IMR-90 (cell line): ENCODE results near the gene UBA3. TPM values are rescaled to one million over a fixed set of nuclear protein-coding genes. Genes with fewer than 3 reads are reported as not detected.
A peak's percentile ranks its signal among the peaks of the same experiment; 100 is the strongest.

ENCODE experiments used
- ATAC-seq: fragments of 200-7000 bp; cut with Tn5 transposase; 2 replicates; pipeline ENCODE4 v1.9.1; 2020; ENCODE audit warnings: low read depth, mild to moderate bottlenecking, moderate library complexity
- BruUV-seq: library from RNA; stranded (reverse); fragments of 400-500 nt; replicated peaks from 2 replicates; lab custom pipeline; 2021; lab: Mats Ljungman, UMichigan
- CTCF ChIA-PET: fragments of 300-600 bp; formaldehyde crosslinking; extraction: SDS; loops from one replicate; lab custom pipeline; 2021; ENCODE audit warnings: antibody characterized with exemption; lab: Yijun Ruan, JAX
- POLR2A ChIA-PET: fragments of 300-600 bp; sonication (Branson Sonifier 250); formaldehyde crosslinking; loops from one replicate; lab custom pipeline; 2022; ENCODE audit warnings: antibody characterized with exemption; ENCODE audit not compliant: unreplicated experiment; lab: Charles Lee
- DNase-seq: peaks from one replicate; pipeline ENCODE4 v3.0.0; 2013
- H2AFZ ChIP-seq: replicated peaks from 2 replicates; pipeline ENCODE3; 2013; ENCODE audit warnings: low read length, mild to moderate bottlenecking; ENCODE audit not compliant: poor library complexity
- H2AK5ac ChIP-seq: 2 replicates; pipeline ENCODE4 v1.6.1; 2013; ENCODE audit warnings: low read depth, low read length, inconsistent platforms
- H2AK9ac ChIP-seq: replicated peaks from 2 replicates; pipeline ENCODE3; 2013; ENCODE audit warnings: mild to moderate bottlenecking, low read depth, low read length, moderate library complexity; ENCODE audit not compliant: poor library complexity
- H2BK120ac ChIP-seq: 2 replicates; pipeline ENCODE4 v1.6.1; 2013; ENCODE audit warnings: low read depth, low read length, inconsistent platforms
- H2BK15ac ChIP-seq: 3 replicates; pipeline ENCODE4 v1.6.1; 2013; ENCODE audit warnings: low read depth, low read length, inconsistent platforms
- H2BK20ac ChIP-seq: 2 replicates; pipeline ENCODE4 v1.6.1; 2013; ENCODE audit warnings: low read depth, mild to moderate bottlenecking, inconsistent platforms, low read length, moderate library complexity
- H2BK5ac ChIP-seq: 2 replicates; pipeline ENCODE4 v1.6.1; 2013; ENCODE audit warnings: mild to moderate bottlenecking, low read depth, low read length, inconsistent platforms; ENCODE audit not compliant: poor library complexity, severe bottlenecking
- H3K14ac ChIP-seq: replicated peaks from 2 replicates; pipeline ENCODE4 v1.6.1; 2013; ENCODE audit warnings: low read depth, low read length, inconsistent platforms
- H3K18ac ChIP-seq: 2 replicates; pipeline ENCODE4 v1.6.1; 2013; ENCODE audit warnings: low read depth, low read length, control low read depth
- H3K23ac ChIP-seq: 2 replicates; pipeline ENCODE4 v1.6.1; 2013; ENCODE audit warnings: low read depth, low read length, inconsistent platforms
- H3K27ac ChIP-seq: 2 replicates; pipeline ENCODE4 v1.5.1; 2013; ENCODE audit warnings: mild to moderate bottlenecking, control low read depth, low read length; ENCODE audit not compliant: insufficient read depth
- H3K27me3 ChIP-seq: 2 replicates; pipeline ENCODE4 v1.6.1; 2013; ENCODE audit warnings: low read length; ENCODE audit not compliant: control insufficient read depth, insufficient read depth
- H3K36me3 ChIP-seq: 2 replicates; pipeline ENCODE4 v1.6.1; 2013; ENCODE audit warnings: low read length, mixed read lengths; ENCODE audit not compliant: control insufficient read depth, insufficient read depth
- H3K4ac ChIP-seq: 2 replicates; pipeline ENCODE4 v1.6.1; 2013; ENCODE audit warnings: low read depth, low read length, inconsistent platforms
- H3K4me1 ChIP-seq: 2 replicates; pipeline ENCODE4 v1.6.1; 2013; ENCODE audit warnings: low read length, mixed read lengths; ENCODE audit not compliant: control insufficient read depth, insufficient read depth
- H3K4me2 ChIP-seq: 2 replicates; pipeline ENCODE4 v1.6.1; 2013; ENCODE audit warnings: low read depth, mild to moderate bottlenecking, control low read depth, low read length, moderate library complexity
- H3K4me3 ChIP-seq: 2 replicates; pipeline ENCODE4 v1.5.1; 2013; ENCODE audit warnings: low read depth, mild to moderate bottlenecking, control low read depth, low read length, moderate library complexity; ENCODE audit not compliant: insufficient read depth
- H3K56ac ChIP-seq: 2 replicates; pipeline ENCODE4 v1.6.1; 2013; ENCODE audit warnings: low read length, inconsistent platforms; ENCODE audit not compliant: insufficient read depth; ENCODE audit errors: extremely low read depth
- H3K79me1 ChIP-seq, 2 experiments: 2 replicates each; pipeline ENCODE4 v1.6.1; 2013; ENCODE audit warnings: low read length in 2 of 2, inconsistent platforms in 1 of 2, low read depth in 1 of 2
- H3K9ac ChIP-seq: 2 replicates; pipeline ENCODE4 v1.6.1; 2013; ENCODE audit warnings: low read depth, low read length, control low read depth
- H3K9me1 ChIP-seq: 2 replicates; pipeline ENCODE4 v1.6.1; 2013; ENCODE audit warnings: low read length, inconsistent platforms; ENCODE audit not compliant: insufficient read depth
- H3K9me3 ChIP-seq: 2 replicates; pipeline ENCODE4 v1.6.1; 2013; ENCODE audit warnings: low read length; ENCODE audit not compliant: control insufficient read depth, insufficient read depth
- H4K20me1 ChIP-seq: 2 replicates; pipeline ENCODE4 v1.6.1; 2013; ENCODE audit warnings: low read length, inconsistent platforms; ENCODE audit not compliant: insufficient read depth
- H4K5ac ChIP-seq: 2 replicates; pipeline ENCODE4 v1.6.1; 2013; ENCODE audit warnings: mild to moderate bottlenecking, low read depth, low read length, control low read depth
- H4K8ac ChIP-seq, 2 experiments: 2 replicates each; pipeline ENCODE4 v1.6.1; 2013; ENCODE audit warnings: low read depth in 2 of 2, low read length in 2 of 2, control low read depth in 1 of 2, inconsistent platforms in 1 of 2
- H4K91ac ChIP-seq: 2 replicates; pipeline ENCODE4 v1.6.1; 2013; ENCODE audit warnings: low read depth, low read length, inconsistent platforms; ENCODE audit not compliant: insufficient read depth
- BHLHE40 ChIP-seq: fragments of 150-350 bp; IDR thresholded peaks from 2 replicates; pipeline ENCODE4 v1.6.1; 2016; ENCODE audit warnings: mild to moderate bottlenecking, low read depth, low read length
- CEBPB ChIP-seq: IDR thresholded peaks from 2 replicates; pipeline ENCODE4 v1.6.1; 2012; ENCODE audit warnings: low read depth, low read length, improper control_type of control experiment
- CHD1 ChIP-seq: IDR thresholded peaks from 2 replicates; pipeline ENCODE4 v1.6.1; 2012; ENCODE audit warnings: low read depth, low read length, improper control_type of control experiment
- FOS ChIP-seq: fragments of 150-350 bp; IDR thresholded peaks from 2 replicates; pipeline ENCODE4 v1.6.1; 2016; ENCODE audit warnings: low read depth, low read length
- MAZ ChIP-seq: IDR thresholded peaks from 2 replicates; pipeline ENCODE4 v1.6.1; 2012; ENCODE audit warnings: low read depth, mild to moderate bottlenecking, low read length, improper control_type of control experiment, moderate library complexity, borderline replicate concordance
- NFE2L2 ChIP-seq: fragments of 150-350 bp; IDR thresholded peaks from 2 replicates; pipeline ENCODE4 v1.6.1; 2016; ENCODE audit warnings: low read depth, mild to moderate bottlenecking, low read length
- POLR2A ChIP-seq: IDR thresholded peaks from 2 replicates; pipeline ENCODE4 v1.6.1; 2012; ENCODE audit warnings: mild to moderate bottlenecking, low read depth, low read length
- RAD21 ChIP-seq: IDR thresholded peaks from 2 replicates; pipeline ENCODE4 v1.6.1; 2012; ENCODE audit warnings: low read length, improper control_type of control experiment
- RFX5 ChIP-seq: IDR thresholded peaks from 2 replicates; pipeline ENCODE4 v1.8.0; 2012; ENCODE audit warnings: low read depth, mild to moderate bottlenecking, low read length, moderate library complexity
- SMC3 ChIP-seq: fragments of 150-350 bp; IDR thresholded peaks from 2 replicates; pipeline ENCODE4 v1.6.1; 2016; ENCODE audit warnings: low read depth, mild to moderate bottlenecking, antibody characterized with exemption, low read length, moderate library complexity
- WGBS, 2 experiments: methylation state at CpG; one replicate each; pipeline versions ENCODE4 v1.1.5 to v1.1.7; 2013; ENCODE audit warnings: missing lambda C conversion rate in 2 of 2; ENCODE audit not compliant: insufficient read length in 1 of 2; ENCODE audit errors: extremely low coverage in 2 of 2; 5-methylcytosine and 5-hydroxymethylcytosine counted together
- dilution Hi-C: fragments of 300-500 bp; cut with HindIII; formaldehyde crosslinking; loops from one replicate; pipeline ENCODE4 v1.14.3; 2018; ENCODE audit warnings: low sequenced_read_pairs; ENCODE audit not compliant: unreplicated experiment
- in situ Hi-C: fragments of 300-500 bp; cut with MboI; formaldehyde crosslinking; loops from 3 replicates; pipeline ENCODE4 v1.14.3; 2019; ENCODE audit warnings: low sequenced_read_pairs, inconsistent platforms, mixed read lengths
- intact Hi-C: fragments of 100-400 bp; cut with micrococcal nuclease; formaldehyde crosslinking; loops from 2 replicates; pipeline ENCODE4 v1.10.0; 2022
- polyA plus RNA-seq, 3 experiments: library from polyadenylated mRNA; depleted of rRNA; stranded (reverse); fragments of >200 nt; gene quantifications; 2 replicates each; pipeline ENCODE4 v1.2.3, GENCODE V29; 2012; ENCODE audit warnings: low replicate concordance in 1 of 3
- total RNA-seq: library from RNA; depleted of rRNA; stranded (reverse); fragments of >200 nt; gene quantifications from 2 replicates; pipeline ENCODE4 v1.2.3, GENCODE V29; 2012
- TF ChIP-seq, protein P1 (sequence below): fragments of 150-350 bp; IDR thresholded peaks from 2 replicates; pipeline ENCODE4 v1.6.1; 2017; ENCODE audit warnings: mild to moderate bottlenecking, antibody characterized with exemption, low read length, low read depth
- TF ChIP-seq, protein P2 (sequence below): conservative IDR thresholded peaks from 2 replicates; pipeline ENCODE4 v1.5.1; 2012; ENCODE audit warnings: mild to moderate bottlenecking, low read depth, low read length, improper control_type of control experiment
- TF ChIP-seq, protein P3 (sequence below): fragments of 150-350 bp; IDR thresholded peaks from 2 replicates; pipeline ENCODE4 v1.6.1; 2016; ENCODE audit warnings: low read depth, mild to moderate bottlenecking, low read length, moderate library complexity, borderline replicate concordance

Gene UBA3
- total and polyA plus RNA-seq, 2 of the 4 experiments (the other 2 are of a cell fraction) = 51.8 to 64.3 TPM

DNA sequence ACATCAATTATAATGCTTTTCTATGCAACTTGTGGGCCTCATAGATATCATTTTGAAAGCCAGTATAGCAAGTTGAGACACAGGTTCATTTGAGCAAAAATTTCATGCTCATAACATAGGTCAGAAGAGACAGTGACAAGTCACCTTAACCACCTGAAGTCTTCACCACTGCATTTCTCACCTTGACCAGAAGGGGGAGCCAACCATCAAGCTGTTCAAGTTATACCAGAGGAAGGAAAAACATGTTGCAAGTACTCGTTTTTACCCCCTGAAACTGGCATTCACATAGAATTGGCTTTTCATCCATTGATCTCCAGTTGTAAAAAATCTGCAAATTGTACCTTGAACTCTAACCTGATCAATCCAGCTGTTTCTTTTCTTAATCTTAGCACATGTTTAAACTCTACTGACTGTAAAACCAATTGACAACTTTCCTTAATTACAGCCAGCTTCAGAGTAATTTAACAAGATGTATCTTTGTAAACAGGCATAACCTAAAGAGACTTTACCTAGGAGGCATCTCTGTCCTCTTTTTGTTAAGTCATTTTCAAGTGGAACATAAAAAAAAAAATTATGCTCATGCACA lies 40.8 kb upstream of the UBA3 start:
- in situ Hi-C loops = no loop called here
- no peak overlapping the region for H3K14ac ChIP-seq
- dilution Hi-C loops = no loop called here
- no peak overlapping the region for H2BK15ac ChIP-seq
- no peaks in the 10 kb centered on the region for H3K79me1 ChIP-seq
- H3K9ac ChIP-seq = no peak overlapping the region
- no peak overlapping the region for H2AK5ac ChIP-seq
- H3K4me2 ChIP-seq = no peak overlapping the region
- no peak overlapping the region for H4K91ac ChIP-seq
- no peak overlapping the region for H3K4me3 ChIP-seq
- intact Hi-C loops = loop anchor here (1.0 to 10.0 kb wide), 3 partner anchors 185 to 554 kb away; no protein-coding TSS in a partner anchor
- no TSS peak for BruUV-seq
- H2BK5ac ChIP-seq = no peak overlapping the region
- H4K20me1 ChIP-seq = no peaks in the 10 kb centered on the region
- no peak overlapping the region for H3K56ac ChIP-seq
- no peak overlapping the region for H3K27ac ChIP-seq
- H3K9me1 ChIP-seq = no peaks in the 10 kb centered on the region
- no peak overlapping the region for H2AFZ ChIP-seq
- peaks cover 7% of the 10 kb centered on the region for H3K27me3 ChIP-seq
- no peak overlapping the region for H2BK20ac ChIP-seq
- ChIA-PET POLR2A (interaction anchor here (0.6 kb wide), 1 partner anchor 62 kb away, joined by 7 read pairs; no protein-coding TSS in a partner anchor), CTCF (interaction anchor here (0.5 to 1.6 kb wide), 19 partner anchors 9 to 555 kb away, joined by 3 to 12 read pairs (median 3); no protein-coding TSS in a partner anchor)
- no peak overlapping the region for H2AK9ac ChIP-seq
- H3K9me3 ChIP-seq = no peaks in the 10 kb centered on the region
- peak; percentile 75 for ATAC-seq
- peak; percentile 76 for DNase-seq
- WGBS, 2 experiments = no CpG with 5 or more reads among the region's 1 CpG
- no peaks in the 10 kb centered on the region for H3K36me3 ChIP-seq
- H3K4ac ChIP-seq = no peak overlapping the region
- no peak overlapping the region for H3K18ac ChIP-seq
- H3K4me1 ChIP-seq = no peaks in the 10 kb centered on the region
- no peak overlapping the region for H4K8ac ChIP-seq
- no peak overlapping the region for H4K5ac ChIP-seq
- TF ChIP-seq RFX5 = no peak
- no peak for TF ChIP-seq MAZ
- TF ChIP-seq, protein P1, sequence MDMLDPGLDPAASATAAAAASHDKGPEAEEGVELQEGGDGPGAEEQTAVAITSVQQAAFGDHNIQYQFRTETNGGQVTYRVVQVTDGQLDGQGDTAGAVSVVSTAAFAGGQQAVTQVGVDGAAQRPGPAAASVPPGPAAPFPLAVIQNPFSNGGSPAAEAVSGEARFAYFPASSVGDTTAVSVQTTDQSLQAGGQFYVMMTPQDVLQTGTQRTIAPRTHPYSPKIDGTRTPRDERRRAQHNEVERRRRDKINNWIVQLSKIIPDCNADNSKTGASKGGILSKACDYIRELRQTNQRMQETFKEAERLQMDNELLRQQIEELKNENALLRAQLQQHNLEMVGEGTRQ = no peak
- TF ChIP-seq, protein P2, sequence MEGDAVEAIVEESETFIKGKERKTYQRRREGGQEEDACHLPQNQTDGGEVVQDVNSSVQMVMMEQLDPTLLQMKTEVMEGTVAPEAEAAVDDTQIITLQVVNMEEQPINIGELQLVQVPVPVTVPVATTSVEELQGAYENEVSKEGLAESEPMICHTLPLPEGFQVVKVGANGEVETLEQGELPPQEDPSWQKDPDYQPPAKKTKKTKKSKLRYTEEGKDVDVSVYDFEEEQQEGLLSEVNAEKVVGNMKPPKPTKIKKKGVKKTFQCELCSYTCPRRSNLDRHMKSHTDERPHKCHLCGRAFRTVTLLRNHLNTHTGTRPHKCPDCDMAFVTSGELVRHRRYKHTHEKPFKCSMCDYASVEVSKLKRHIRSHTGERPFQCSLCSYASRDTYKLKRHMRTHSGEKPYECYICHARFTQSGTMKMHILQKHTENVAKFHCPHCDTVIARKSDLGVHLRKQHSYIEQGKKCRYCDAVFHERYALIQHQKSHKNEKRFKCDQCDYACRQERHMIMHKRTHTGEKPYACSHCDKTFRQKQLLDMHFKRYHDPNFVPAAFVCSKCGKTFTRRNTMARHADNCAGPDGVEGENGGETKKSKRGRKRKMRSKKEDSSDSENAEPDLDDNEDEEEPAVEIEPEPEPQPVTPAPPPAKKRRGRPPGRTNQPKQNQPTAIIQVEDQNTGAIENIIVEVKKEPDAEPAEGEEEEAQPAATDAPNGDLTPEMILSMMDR = peak; percentile 78
- TF ChIP-seq POLR2A = no peak
- peak; percentile 67 for TF ChIP-seq RAD21
- TF ChIP-seq, protein P3, sequence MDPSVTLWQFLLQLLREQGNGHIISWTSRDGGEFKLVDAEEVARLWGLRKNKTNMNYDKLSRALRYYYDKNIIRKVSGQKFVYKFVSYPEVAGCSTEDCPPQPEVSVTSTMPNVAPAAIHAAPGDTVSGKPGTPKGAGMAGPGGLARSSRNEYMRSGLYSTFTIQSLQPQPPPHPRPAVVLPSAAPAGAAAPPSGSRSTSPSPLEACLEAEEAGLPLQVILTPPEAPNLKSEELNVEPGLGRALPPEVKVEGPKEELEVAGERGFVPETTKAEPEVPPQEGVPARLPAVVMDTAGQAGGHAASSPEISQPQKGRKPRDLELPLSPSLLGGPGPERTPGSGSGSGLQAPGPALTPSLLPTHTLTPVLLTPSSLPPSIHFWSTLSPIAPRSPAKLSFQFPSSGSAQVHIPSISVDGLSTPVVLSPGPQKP = no peak
- 0 out of 2 replicates have a peak, but pooled peaks have one; percentile 9 for TF ChIP-seq CEBPB
- no peak for TF ChIP-seq FOS
- TF ChIP-seq SMC3 = peak; percentile 60
- no peak for TF ChIP-seq BHLHE40
- no peak for TF ChIP-seq NFE2L2
- TF ChIP-seq CHD1 = no peak
- no peak overlapping the region for H3K23ac ChIP-seq
- no peak overlapping the region for H2BK120ac ChIP-seq
